GM18508 (cell line): ENCODE measurements around the gene TLK1.

ENCODE experiments used
- ATAC-seq: cut with Tn5 transposase; IDR thresholded peaks from one replicate; pipeline ENCODE4 v1.9.1; 2021; ENCODE audit warnings: moderate number of reproducible peaks; ENCODE audit not compliant: insufficient read depth, unreplicated experiment

The TLK1 gene

DNA sequence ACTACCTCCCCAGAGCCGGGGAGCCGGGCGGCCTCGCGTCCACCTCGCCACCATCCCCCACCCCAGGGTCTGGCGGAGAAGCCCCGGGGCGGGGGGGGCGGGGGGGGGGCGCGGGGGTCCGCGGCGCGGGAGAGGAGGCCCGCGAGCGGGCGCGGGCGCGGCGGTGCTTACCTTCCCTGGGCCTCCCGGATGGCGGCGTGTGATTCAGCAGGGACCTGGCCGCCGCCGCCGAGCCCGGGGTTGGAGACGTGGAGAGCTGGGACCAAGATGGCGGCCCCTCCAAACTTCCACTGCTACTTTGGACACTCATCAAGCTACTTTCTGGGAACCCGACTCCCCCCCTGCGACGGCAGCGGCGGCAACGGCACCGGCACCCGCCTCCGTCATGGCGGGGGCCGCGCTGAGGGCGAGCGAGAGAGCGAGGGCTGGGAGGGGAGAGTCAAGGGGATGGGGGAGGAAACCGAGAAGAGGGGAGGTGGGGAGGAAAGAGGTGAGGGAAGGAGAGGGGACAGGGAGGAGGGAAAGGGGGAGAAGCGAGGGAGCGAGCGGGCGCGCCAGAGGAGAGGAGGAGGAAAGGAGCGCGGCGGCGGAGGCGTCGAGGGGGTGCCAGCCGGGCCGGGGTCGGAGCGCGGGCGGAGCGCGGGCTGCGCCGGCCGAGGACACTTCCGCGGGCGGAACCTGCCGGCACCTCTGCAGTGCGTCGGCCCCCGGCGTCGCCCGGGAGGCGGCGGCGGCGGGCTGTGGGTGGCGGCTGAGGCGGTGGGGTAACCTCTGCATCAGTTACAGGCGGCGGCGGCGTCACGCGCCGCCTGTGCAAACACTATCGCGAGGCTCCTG, at the start of gene TLK1:
TLK1 (minus strand) TSS at position 775 of the 837 bp plus-strand sequence; CDS start at position 310, 465 bp downstream.
- ATAC-seq, result no peak

- ATAC-seq, result no peak
Observed at GRCh38 chr2:171210216-171210863, 49.6 kb upstream of the TLK1 start.

GRCh38 chr2:171208657-171209056, 48.0 kb upstream of the TLK1 start:
- ATAC-seq, result no peak

- no peak for ATAC-seq
Observed at GRCh38 chr2:171206422-171207115, 45.9 kb upstream of the TLK1 start.

DNA sequence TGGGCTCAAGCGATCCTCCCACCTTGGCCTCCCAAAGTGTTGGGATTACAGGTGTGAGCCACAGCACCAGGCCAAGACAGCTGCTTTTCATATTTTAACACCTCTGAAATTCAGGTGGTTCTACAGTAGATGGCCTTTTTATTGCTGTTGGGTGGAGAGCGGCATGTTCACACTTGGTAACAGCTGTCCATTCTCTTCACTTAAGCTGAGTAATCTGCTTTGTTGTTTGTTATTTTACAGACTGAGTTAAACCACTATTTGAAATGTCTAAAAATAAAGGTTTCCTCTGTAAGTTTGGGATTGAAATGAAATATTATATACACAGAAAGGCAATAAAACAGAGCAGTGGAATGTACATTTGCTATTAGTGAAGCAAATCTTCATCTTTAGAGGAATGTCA, 44.9 kb upstream of the TLK1 start:
- ATAC-seq, result no peak

GRCh38 chr2:171201767-171202166, 41.1 kb upstream of the TLK1 start:
- no peak for ATAC-seq

DNA sequence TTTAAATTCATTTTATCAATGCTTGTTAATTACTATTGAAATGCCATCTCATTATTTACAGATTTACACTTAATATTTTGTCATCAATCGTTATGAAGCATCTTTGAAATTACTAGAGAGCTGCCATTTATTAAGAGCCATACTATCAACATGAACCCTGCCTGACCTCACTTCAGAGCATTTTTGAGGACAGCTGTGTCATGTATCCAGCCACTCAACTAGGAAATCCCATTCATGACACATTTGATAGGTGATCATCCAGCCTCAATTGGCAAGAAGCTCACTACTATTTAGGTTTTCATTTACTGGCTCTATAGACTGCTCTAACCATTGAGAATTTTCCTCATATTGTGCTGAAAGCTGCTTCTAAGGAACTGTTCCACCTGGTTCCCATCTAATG, 40.6 kb upstream of the TLK1 start:
- no peak for ATAC-seq

DNA sequence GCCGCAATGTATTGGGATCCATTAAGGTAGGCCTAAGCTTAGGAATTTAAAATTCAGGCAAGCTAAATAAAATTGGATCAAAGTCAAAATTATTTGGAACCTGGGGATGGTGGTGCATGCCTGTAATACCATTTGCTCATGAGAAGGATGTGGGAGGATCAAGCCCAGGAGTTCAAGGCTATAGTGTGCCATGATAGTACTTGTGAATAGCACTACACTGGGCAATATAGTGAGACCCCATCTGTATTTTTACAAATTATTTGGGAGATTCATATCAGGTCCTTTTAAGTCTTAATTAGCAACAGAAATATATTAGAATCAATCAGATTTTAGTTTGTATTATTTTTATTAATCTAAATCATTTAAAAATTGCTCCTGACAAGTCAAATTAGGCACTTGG, 39.8 kb upstream of the TLK1 start:
- no peak for ATAC-seq

GRCh38 chr2:171191021-171191420, 30.3 kb upstream of the TLK1 start:
- ATAC-seq, result no peak

- ATAC-seq, result no peak
Observed at GRCh38 chr2:171187819-171188218, 27.1 kb upstream of the TLK1 start.

- ATAC-seq, result no peak
Observed at GRCh38 chr2:171187177-171187576, 26.5 kb upstream of the TLK1 start.

GRCh38 chr2:171185941-171186340, 25.2 kb upstream of the TLK1 start:
- no peak for ATAC-seq

DNA sequence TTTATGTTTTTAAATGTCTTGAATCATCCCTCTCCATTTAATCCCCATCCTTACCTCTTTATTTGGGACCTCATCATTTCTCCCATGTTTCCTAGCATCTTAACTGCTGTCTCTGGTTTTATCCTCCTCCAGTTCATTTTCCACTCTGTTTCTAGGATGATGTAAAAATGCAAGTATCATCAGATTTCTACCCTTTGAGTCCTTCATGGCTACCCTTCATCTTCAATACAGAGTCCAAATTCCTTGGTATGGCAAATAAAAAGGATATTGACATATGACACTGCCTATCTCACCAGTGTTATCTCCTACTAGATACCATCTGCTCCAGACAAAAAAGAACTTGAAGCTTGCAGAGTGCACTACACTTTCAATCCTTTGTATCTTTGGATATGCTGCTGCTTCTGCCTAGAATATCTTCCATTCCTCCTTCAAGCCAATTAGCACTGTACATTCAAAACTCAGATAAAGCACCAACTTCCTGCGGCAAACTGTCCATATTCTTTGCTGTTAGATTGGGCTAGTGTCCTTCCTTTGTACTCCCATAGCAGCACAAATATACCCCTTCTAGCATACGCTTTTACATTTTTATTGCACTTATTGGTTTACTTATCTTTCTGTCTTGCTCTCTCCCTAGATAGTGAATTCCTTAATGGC, 24.6 kb upstream of the TLK1 start:
- ATAC-seq, result no peak

DNA sequence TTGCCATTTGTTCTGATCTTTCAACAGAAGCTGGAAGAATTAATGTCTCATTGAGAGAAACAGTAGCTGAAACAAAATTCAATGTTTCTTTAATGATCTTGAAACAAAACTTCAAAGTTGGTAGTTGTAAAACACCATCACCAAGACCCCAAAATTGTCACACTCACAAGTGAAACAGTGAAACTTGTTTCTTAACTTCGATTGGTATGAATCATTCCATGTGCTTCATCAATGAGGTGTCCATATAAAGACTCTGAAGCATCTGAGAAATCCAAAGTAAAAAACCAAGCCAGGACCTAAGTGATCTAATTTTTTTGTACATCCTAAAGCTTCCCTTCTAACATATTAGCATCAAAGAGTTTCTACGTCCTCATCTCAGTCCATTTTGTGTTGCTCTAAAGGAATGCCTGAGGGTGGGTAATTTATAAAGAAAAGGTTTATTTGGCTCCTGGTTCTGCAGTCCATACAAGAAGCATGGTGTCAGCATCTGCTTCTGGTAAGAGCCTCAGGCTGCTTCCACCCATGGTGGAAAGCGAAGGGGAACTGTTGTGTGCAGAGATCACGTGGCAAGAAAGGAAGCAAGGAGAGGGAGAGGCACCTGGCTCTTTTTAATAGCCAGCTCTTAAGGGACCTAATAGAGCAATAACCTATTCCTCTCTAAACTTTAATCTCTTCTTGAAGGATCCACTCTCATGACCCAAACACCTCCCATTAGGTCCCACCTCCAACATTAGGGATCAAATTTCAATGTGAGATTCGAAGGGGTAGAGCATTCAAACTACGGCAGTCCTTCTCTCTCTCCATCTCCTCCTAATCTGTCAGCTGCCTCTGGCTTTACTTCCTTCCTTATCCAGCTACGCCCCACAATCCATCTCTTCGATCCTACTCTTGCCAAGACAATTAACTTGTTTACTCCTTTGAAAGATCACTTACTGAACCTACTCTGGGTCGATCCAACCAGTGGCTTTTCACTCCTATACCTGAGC, 20.7 kb upstream of the TLK1 start:
- ATAC-seq, result no peak

- ATAC-seq, result no peak
Observed at GRCh38 chr2:171180229-171180930, 19.7 kb upstream of the TLK1 start.

DNA sequence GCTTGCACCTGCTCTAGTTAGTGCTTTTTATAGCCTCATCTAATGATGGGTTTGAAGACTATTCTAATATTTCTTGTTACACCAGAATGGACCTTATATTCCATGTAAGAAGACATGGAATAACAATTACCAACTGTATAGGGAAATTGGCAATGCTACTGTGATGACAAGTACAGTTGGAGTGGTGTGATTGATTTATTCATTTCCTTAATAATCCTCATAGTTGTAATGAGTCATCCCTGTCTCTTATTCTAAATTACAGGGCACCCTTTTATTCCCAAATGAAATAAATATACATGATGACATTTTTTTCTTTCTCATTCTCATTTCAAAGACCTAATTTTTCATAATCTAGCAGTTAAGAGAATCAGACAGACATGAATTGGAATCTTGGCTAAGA, 18.3 kb upstream of the TLK1 start:
- no peak for ATAC-seq

GRCh38 chr2:171176516-171176915, 15.8 kb upstream of the TLK1 start:
- no peak for ATAC-seq

GRCh38 chr2:171174075-171174474, 13.4 kb upstream of the TLK1 start:
- ATAC-seq, result no peak

DNA sequence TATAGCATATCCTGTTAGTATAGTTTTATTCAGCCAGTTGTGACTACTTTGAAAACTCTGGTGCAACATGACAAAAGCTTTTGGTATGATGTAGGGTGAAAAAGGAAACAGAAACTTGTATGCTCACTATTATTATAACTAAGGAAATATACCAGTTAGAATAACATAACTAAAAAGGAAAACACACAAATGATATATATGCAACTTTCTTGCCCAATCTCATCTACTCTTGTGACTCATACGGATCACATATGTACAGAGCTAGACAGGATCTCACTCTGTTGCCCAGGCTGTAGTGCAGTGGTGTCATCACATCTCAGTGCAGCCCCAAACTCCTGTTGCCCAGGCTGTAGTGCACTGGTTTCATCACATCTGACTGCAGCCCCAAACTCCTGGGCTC, 12.4 kb upstream of the TLK1 start:
- ATAC-seq, result no peak
